SH-SY5Y (cell line): Measurements from ENCODE around the gene PTPRJ.

Experiments
- GATA2 ChIP-seq: IDR thresholded peaks from 2 replicates; pipeline ENCODE4 v1.6.1; 2011; ENCODE audit warnings: mild to moderate bottlenecking, low read depth, low read length
- GATA3 ChIP-seq: IDR thresholded peaks from 2 replicates; pipeline ENCODE4 v1.6.1; 2011; ENCODE audit warnings: low read depth, mild to moderate bottlenecking, low read length, moderate library complexity

- TF ChIP-seq GATA2: no peak
- TF ChIP-seq GATA3: no peak
Observed at GRCh38 chr11:48033918-48034341, 53.6 kb downstream of the PTPRJ start.
